Liver (tissue), 3 donors: ENCODE data around the gene RXRB.

Experiments
- CTCF ChIP-seq: fragments of 150-350 bp; IDR thresholded peaks from 2 replicates; pipeline ENCODE4 v1.5.1; 2017; ENCODE audit warnings: improper control_type of control experiment, low read depth, low read length; ENCODE audit not compliant: missing input control
- EGR1 ChIP-seq, 2 donors: IDR thresholded peaks; 2 replicates each; pipeline ENCODE4 v1.6.1; 2016 to 2018; ENCODE audit warnings: antibody characterized with exemption in 2 of 2, low read depth in 2 of 2
- FOXA2 ChIP-seq: IDR thresholded peaks from 2 replicates; pipeline ENCODE4 v1.6.1; 2016; ENCODE audit warnings: antibody characterized with exemption
- GABPA ChIP-seq, 2 donors: IDR thresholded peaks in 1 of 2; conservative IDR thresholded peaks in 1 of 2; 2 replicates each; pipeline ENCODE4 v1.6.1; 2016; ENCODE audit warnings: antibody characterized with exemption in 2 of 2, mild to moderate bottlenecking in 1 of 2, moderate library complexity in 1 of 2
- MAX ChIP-seq: IDR thresholded peaks from 2 replicates; pipeline ENCODE4 v1.6.1; 2016; ENCODE audit warnings: antibody characterized with exemption
- REST ChIP-seq: IDR thresholded peaks from 2 replicates; pipeline ENCODE4 v1.6.1; 2016; ENCODE audit warnings: antibody characterized with exemption, mild to moderate bottlenecking
- SP1 ChIP-seq: IDR thresholded peaks from 2 replicates; pipeline ENCODE4 v1.6.1; 2018; ENCODE audit warnings: antibody characterized with exemption, mild to moderate bottlenecking
- TAF1 ChIP-seq: conservative IDR thresholded peaks from 2 replicates; pipeline ENCODE4 v1.6.1; 2016; ENCODE audit warnings: antibody characterized with exemption, mild to moderate bottlenecking
- YY1 ChIP-seq: IDR thresholded peaks from 2 replicates; pipeline ENCODE4 v1.6.1; 2016; ENCODE audit warnings: antibody characterized with exemption, mild to moderate bottlenecking
- ZBTB33 ChIP-seq: IDR thresholded peaks from 2 replicates; pipeline ENCODE4 v1.6.1; 2016; ENCODE audit warnings: antibody characterized with exemption
- donor health status: healthy.
- donor health status: healthy.

GRCh38 chr6:33156964-33157363 lies 43.5 kb downstream of the RXRB start:
- TF ChIP-seq EGR1 (IDR thresholded peaks at IDR 0.05; ENCODE audit: low read depth in 2 of 2) (no peak), CTCF (no peak), MAX (no peak), YY1 (no peak), TAF1 (no peak), REST (no peak), ZBTB33 (no peak), SP1 (no peak), GABPA (IDR thresholded peaks at IDR 0.05 in 1 of 2, conservative IDR thresholded peaks at IDR 0.05 in 1 of 2) (no peak), FOXA2 (no peak)
